Natural killer cell treated with Interleukin-12 subunit alpha and Interleukin-12 subunit beta and Interleukin-15 and Interleukin-18, amount 100 ng/mL, for 72 hours (primary cell): ENCODE results near the gene HDAC7. TPM values are rescaled to one million over a fixed set of nuclear protein-coding genes. Genes with fewer than 3 reads are reported as not detected.

Source experiments
- ATAC-seq, 2 donors: fragments of 150-1000 bp; cut with Tn5 transposase in 1 of 2; sonication (Bioruptor Pico), chemical (Tn5 transposase) in 1 of 2; 2 replicates each; pipeline ENCODE4 v1.10.0; 2021
- DNase-seq: peaks from one replicate; pipeline ENCODE4 v3.0.0; 2022; ENCODE audit warnings: low spot score
- H3K27ac Mint-ChIP-seq, 2 donors: 1 replicate in 1 of 2; 2 replicates in 1 of 2; pipeline ENCODE4 v1.8.0; 2022; ENCODE audit warnings: mixed read lengths in 2 of 2, mild to moderate bottlenecking in 1 of 2, moderate library complexity in 1 of 2
- H3K27me3 Mint-ChIP-seq, 2 donors: 1 replicate in 1 of 2; 2 replicates in 1 of 2; pipeline ENCODE4 v1.8.0; 2022; ENCODE audit warnings: mixed read lengths in 2 of 2
- H3K36me3 Mint-ChIP-seq: one replicate; pipeline ENCODE4 v1.8.0; 2022; ENCODE audit warnings: mixed read lengths
- H3K4me1 Mint-ChIP-seq, 2 donors: 1 replicate in 1 of 2; 2 replicates in 1 of 2; pipeline ENCODE4 v1.8.0; 2022; ENCODE audit warnings: low read depth in 2 of 2, mixed read lengths in 2 of 2, mild to moderate bottlenecking in 1 of 2
- H3K4me3 Mint-ChIP-seq: one replicate; pipeline ENCODE4 v1.8.0; 2022; ENCODE audit warnings: mixed read lengths
- H3K9me3 Mint-ChIP-seq: 2 replicates; pipeline ENCODE4 v1.8.0; 2022; ENCODE audit warnings: mixed read lengths
- total RNA-seq, 2 donors: library from RNA; stranded (reverse); gene quantifications; one replicate each; pipeline ENCODE4 v1.2.3, GENCODE V29; 2022

The HDAC7 gene
- 100 to 1,000 TPM; 127 to 176 TPM for total RNA-seq

- peak within 1 kb of the TSS; percentile 90 for H3K4me3 Mint-ChIP-seq
- DNase-seq (no peak), ATAC-seq (peak; percentile 78 to 79)
- H3K27ac Mint-ChIP-seq, result peak within 1 kb of the TSS; percentile 94 to 100
- peaks cover under 1% of the 10 kb centered on the region for H3K9me3 Mint-ChIP-seq
- no peaks in the 10 kb centered on the region for H3K27me3 Mint-ChIP-seq
- peaks cover 59 to 65% of the 10 kb centered on the region in 2 donors for H3K4me1 Mint-ChIP-seq
- peaks cover 1% of the 10 kb centered on the region for H3K36me3 Mint-ChIP-seq
Measured at GRCh38 chr12:47819896-47820630, at the start of gene HDAC7. Gene HDAC7 (minus strand): TSS chr12:47819903. CDS start chr12:47819785, 118 bp downstream.

DNA sequence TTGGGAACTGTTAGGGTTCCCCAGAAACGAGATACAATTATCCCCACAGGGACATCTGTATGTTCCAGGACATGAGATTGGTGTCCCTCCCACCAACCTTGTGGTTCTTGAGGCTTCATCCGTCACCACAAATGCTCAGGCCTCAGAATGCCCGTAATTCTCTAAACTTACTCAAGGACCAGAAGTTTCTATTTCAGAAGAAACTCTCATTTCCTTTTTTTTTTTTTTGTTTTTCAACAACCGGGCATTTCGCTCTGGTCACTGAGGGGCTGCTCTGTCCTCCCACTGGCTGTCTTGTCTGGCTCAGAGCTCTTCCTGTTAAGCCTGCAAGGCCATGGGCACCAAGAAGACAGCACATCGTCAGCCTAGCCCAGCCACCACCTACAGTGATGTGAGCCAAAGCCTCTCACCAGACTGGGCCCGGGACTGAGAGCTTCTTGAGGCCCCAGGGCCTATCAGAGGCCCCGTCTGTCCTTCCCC, 48.9 kb upstream of the HDAC7 start:
- DNase-seq (no peak), ATAC-seq (no peak)
- Mint-ChIP-seq H3K27ac (peak overlapping the region; percentile 61 to 82), H3K4me3 (peak overlapping the region; percentile 59), H3K36me3 (no peaks in the 10 kb centered on the region), H3K27me3 (peaks cover 0 to 3% of the 10 kb centered on the region in 2 donors), H3K4me1 (peaks cover 17 to 37% of the 10 kb centered on the region in 2 donors), H3K9me3 (no peaks in the 10 kb centered on the region)

DNA sequence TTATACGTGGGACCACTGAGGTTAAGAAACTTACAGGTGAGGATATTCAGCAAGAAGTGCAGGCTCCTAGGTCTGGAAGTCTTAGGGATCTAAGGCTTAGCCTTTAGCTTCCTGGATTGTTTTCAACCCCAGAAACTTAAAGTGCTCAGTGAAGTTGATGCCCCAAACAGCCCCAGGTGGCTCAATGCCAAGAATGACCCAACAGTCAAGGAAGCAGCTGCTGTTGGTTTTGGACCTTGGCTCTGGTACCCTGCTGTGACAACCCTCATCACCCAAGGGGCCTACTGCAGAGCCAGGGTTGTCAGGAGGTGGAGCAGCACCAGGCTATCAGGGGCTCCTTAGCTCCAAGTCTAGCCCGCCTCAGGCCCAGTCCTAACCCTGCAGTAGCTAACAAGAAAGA, 48.3 kb upstream of the HDAC7 start:
- Mint-ChIP-seq H3K9me3 (no peaks in the 10 kb centered on the region), H3K27ac (peak overlapping the region; percentile 77 to 82)
- no peak for DNase-seq

GRCh38 chr12:47867495-47867941, 47.8 kb upstream of the HDAC7 start:
- H3K27ac Mint-ChIP-seq, result peak overlapping the region; percentile 77 to 82
- peaks cover 17 to 37% of the 10 kb centered on the region in 2 donors for H3K4me1 Mint-ChIP-seq
- peak overlapping the region; percentile 59 for H3K4me3 Mint-ChIP-seq
- ATAC-seq (peak; percentile 68 to 80), DNase-seq (no peak)
- H3K27me3 Mint-ChIP-seq, result no peaks in the 10 kb centered on the region
- no peaks in the 10 kb centered on the region for H3K36me3 Mint-ChIP-seq
- no peaks in the 10 kb centered on the region for H3K9me3 Mint-ChIP-seq

More for the DNA sequence above, 48.3 kb upstream of the HDAC7 start:
- Mint-ChIP-seq H3K4me1 (peaks cover 17 to 37% of the 10 kb centered on the region in 2 donors), H3K4me3 (peak overlapping the region; percentile 59), H3K36me3 (no peaks in the 10 kb centered on the region), H3K27me3 (peaks cover 0 to 1% of the 10 kb centered on the region in 2 donors)
- no peak for ATAC-seq

- DNase-seq (no peak), ATAC-seq (no peak)
- no peaks in the 10 kb centered on the region for H3K9me3 Mint-ChIP-seq
- H3K27ac Mint-ChIP-seq, result peak overlapping the region in 1 of 2 donors; percentile 25
- H3K36me3 Mint-ChIP-seq, result no peaks in the 10 kb centered on the region
- no peak overlapping the region for H3K4me3 Mint-ChIP-seq
- H3K27me3 Mint-ChIP-seq, result no peaks in the 10 kb centered on the region
- H3K4me1 Mint-ChIP-seq, result peaks cover 11 to 33% of the 10 kb centered on the region in 2 donors
Measured at GRCh38 chr12:47864646-47865235, 45.0 kb upstream of the HDAC7 start.

DNA sequence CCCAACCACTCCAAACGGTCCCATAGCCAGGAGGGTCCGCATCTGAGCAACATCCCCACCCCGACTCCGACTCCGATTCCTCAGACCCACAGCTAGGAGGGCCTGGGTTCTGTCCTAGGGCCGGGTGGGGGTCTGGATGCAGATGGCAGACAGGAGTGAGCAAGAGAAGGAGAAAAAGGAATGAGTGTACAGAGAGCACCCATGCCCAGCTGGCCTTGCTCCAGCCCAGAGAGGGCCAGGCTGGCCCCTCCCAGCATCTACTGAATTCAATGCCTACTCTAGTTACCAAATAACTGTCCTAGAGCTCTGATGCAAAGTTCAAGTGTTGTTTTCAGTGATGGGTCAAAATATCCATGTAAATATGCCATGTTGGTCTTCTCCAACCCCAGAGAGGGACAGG, 44.3 kb upstream of the HDAC7 start:
- ATAC-seq, result no peak
- H3K4me1 Mint-ChIP-seq, result peaks cover 10 to 36% of the 10 kb centered on the region in 2 donors
- H3K9me3 Mint-ChIP-seq, result no peaks in the 10 kb centered on the region
- no peak overlapping the region for H3K27ac Mint-ChIP-seq
- no peak overlapping the region for H3K4me3 Mint-ChIP-seq
- no peak for DNase-seq
- H3K27me3 Mint-ChIP-seq, result no peaks in the 10 kb centered on the region
- no peaks in the 10 kb centered on the region for H3K36me3 Mint-ChIP-seq

- no peak overlapping the region for H3K4me3 Mint-ChIP-seq
- H3K9me3 Mint-ChIP-seq, result no peaks in the 10 kb centered on the region
- H3K4me1 Mint-ChIP-seq, result peaks cover 5 to 31% of the 10 kb centered on the region in 2 donors
- H3K27me3 Mint-ChIP-seq, result no peaks in the 10 kb centered on the region
- H3K36me3 Mint-ChIP-seq, result no peaks in the 10 kb centered on the region
- no peak for ATAC-seq
- H3K27ac Mint-ChIP-seq, result no peak overlapping the region
- DNase-seq, result no peak
Measured at GRCh38 chr12:47863467-47863866, 43.8 kb upstream of the HDAC7 start.

GRCh38 chr12:47862881-47863280, 43.2 kb upstream of the HDAC7 start:
- Mint-ChIP-seq H3K4me1 (peaks cover 3 to 27% of the 10 kb centered on the region in 2 donors), H3K9me3 (no peaks in the 10 kb centered on the region), H3K27ac (no peak overlapping the region), H3K27me3 (no peaks in the 10 kb centered on the region), H3K4me3 (no peak overlapping the region), H3K36me3 (no peaks in the 10 kb centered on the region)
- no peak for DNase-seq
- ATAC-seq, result no peak

- Mint-ChIP-seq H3K9me3 (no peaks in the 10 kb centered on the region), H3K27ac (peak overlapping the region in 1 of 2 donors; percentile 8), H3K27me3 (no peaks in the 10 kb centered on the region), H3K4me3 (no peak overlapping the region), H3K36me3 (no peaks in the 10 kb centered on the region), H3K4me1 (peaks cover 0 to 21% of the 10 kb centered on the region in 2 donors)
- ATAC-seq (no peak), DNase-seq (no peak)
Measured at GRCh38 chr12:47862167-47862750, 42.6 kb upstream of the HDAC7 start.

DNA sequence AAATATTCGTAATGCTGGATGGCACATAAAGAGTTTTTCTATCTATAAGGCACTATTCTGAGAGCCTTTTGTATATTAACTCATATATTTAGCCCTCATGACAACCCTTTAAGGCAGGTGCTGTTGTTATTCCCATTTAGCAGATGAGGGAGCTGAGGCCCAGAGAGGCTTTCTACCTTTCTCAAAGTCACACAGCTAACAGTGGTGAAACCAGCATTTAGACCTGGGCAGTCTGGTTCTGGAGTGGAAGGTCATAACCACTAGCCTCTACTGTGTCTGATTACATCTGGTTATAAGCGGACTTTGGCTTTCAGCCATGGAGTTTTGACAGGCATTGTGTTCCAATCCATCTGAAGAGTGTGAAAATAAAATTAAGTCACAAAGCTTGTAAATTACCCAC, 41.2 kb upstream of the HDAC7 start:
- Mint-ChIP-seq H3K36me3 (no peaks in the 10 kb centered on the region), H3K27ac (peak overlapping the region; percentile 58 to 69), H3K9me3 (no peaks in the 10 kb centered on the region), H3K4me1 (peaks cover 0 to 20% of the 10 kb centered on the region in 2 donors), H3K4me3 (peak overlapping the region; percentile 72), H3K27me3 (no peaks in the 10 kb centered on the region)
- ATAC-seq (no peak), DNase-seq (no peak)

GRCh38 chr12:47860279-47860841, 40.7 kb upstream of the HDAC7 start:
- Mint-ChIP-seq H3K27ac (peak overlapping the region; percentile 58 to 69), H3K4me3 (peak overlapping the region; percentile 72), H3K9me3 (no peaks in the 10 kb centered on the region), H3K36me3 (no peaks in the 10 kb centered on the region), H3K4me1 (peaks cover 0 to 20% of the 10 kb centered on the region in 2 donors), H3K27me3 (no peaks in the 10 kb centered on the region)
- ATAC-seq (peak in 1 of 2 donors; percentile 79), DNase-seq (no peak)

- Mint-ChIP-seq H3K27ac (no peak overlapping the region), H3K27me3 (no peaks in the 10 kb centered on the region), H3K4me1 (peaks cover 0 to 20% of the 10 kb centered on the region in 2 donors), H3K4me3 (no peak overlapping the region), H3K36me3 (no peaks in the 10 kb centered on the region), H3K9me3 (no peaks in the 10 kb centered on the region)
- peak in 1 of 2 donors; percentile 49 for ATAC-seq
- DNase-seq, result no peak
Measured at GRCh38 chr12:47858511-47859266, 39.0 kb upstream of the HDAC7 start.
